DND-41 (cell line): ENCODE measurements around the gene ICAM5.

Source experiments
- EZH2 ChIP-seq: IDR thresholded peaks from 3 replicates; pipeline ENCODE4 v1.6.1; 2012; ENCODE audit warnings: borderline replicate concordance, low read depth, mild to moderate bottlenecking, moderate library complexity, low read length, inconsistent platforms; ENCODE audit not compliant: severe bottlenecking
- TF ChIP-seq, protein P1 (sequence below): IDR thresholded peaks from 2 replicates; pipeline ENCODE4 v1.5.1; 2012; ENCODE audit warnings: borderline replicate concordance, low read length, moderate library complexity, mild to moderate bottlenecking; ENCODE audit not compliant: poor library complexity, severe bottlenecking; ENCODE audit errors: extremely low read depth

DNA sequence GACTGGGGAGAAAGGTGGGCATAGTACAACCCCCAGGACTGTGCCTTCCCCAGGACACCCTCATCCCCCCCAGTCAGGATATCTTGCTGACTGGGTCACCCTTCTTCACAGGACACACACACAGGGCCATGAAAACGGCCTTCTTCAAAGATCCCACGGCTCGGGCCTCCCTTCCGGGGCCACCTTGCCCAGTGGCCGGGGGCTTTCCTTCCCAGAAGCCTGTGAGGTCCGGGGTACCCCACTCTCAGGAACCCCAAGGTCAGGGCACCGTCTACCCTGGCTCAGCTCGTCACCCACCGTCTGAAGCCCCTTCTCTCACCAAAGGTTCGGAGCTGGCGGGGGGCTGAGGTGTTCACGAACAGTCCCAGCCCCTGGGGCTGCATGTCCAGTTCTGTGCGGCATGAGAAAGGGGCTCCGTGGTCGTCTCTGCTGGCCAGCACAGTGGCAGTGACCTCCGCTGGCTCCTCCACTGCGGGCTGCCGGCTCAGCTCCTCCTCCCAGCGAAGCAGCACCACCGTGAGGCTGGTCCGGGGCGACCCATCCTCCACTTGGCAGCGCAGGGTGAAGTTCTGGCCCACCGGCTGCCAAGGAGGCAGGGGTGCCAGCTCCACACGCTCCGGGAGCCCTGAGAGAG is 45.7 kb downstream of the ICAM5 start:
- TF ChIP-seq, protein P1, sequence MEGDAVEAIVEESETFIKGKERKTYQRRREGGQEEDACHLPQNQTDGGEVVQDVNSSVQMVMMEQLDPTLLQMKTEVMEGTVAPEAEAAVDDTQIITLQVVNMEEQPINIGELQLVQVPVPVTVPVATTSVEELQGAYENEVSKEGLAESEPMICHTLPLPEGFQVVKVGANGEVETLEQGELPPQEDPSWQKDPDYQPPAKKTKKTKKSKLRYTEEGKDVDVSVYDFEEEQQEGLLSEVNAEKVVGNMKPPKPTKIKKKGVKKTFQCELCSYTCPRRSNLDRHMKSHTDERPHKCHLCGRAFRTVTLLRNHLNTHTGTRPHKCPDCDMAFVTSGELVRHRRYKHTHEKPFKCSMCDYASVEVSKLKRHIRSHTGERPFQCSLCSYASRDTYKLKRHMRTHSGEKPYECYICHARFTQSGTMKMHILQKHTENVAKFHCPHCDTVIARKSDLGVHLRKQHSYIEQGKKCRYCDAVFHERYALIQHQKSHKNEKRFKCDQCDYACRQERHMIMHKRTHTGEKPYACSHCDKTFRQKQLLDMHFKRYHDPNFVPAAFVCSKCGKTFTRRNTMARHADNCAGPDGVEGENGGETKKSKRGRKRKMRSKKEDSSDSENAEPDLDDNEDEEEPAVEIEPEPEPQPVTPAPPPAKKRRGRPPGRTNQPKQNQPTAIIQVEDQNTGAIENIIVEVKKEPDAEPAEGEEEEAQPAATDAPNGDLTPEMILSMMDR, result no peak
- TF ChIP-seq EZH2, result no peak
